Trophoblast cell (in vitro differentiated cells and primary cell): ENCODE measurements around the gene PSMA3.
A peak's percentile ranks its signal among the peaks of the same experiment; 100 is the strongest.

Experiments used
- DNase-seq, 2 donors: peaks; one replicate each; pipeline ENCODE4 v3.0.0-alpha.2; 2016
- H2AFZ ChIP-seq: 2 replicates; pipeline ENCODE4 v1.6.1; 2013; ENCODE audit warnings: low read length, moderate library complexity, mild to moderate bottlenecking; ENCODE audit not compliant: insufficient read depth, poor library complexity
- H2AK5ac ChIP-seq: 2 replicates; pipeline ENCODE4 v1.6.1; 2013; ENCODE audit warnings: mild to moderate bottlenecking, low read length
- H2BK120ac ChIP-seq: 2 replicates; pipeline ENCODE4 v1.6.1; 2013; ENCODE audit warnings: low read length, mild to moderate bottlenecking, moderate library complexity; ENCODE audit not compliant: insufficient read depth, poor library complexity
- H2BK12ac ChIP-seq: 2 replicates; pipeline ENCODE4 v1.6.1; 2013; ENCODE audit warnings: mild to moderate bottlenecking, low read length, moderate library complexity
- H2BK5ac ChIP-seq: 2 replicates; pipeline ENCODE4 v1.6.1; 2013; ENCODE audit warnings: low read length, low read depth, moderate library complexity, mild to moderate bottlenecking; ENCODE audit not compliant: poor library complexity
- H3K14ac ChIP-seq: 2 replicates; pipeline ENCODE4 v1.6.1; 2013; ENCODE audit warnings: mild to moderate bottlenecking, low read length
- H3K18ac ChIP-seq: 2 replicates; pipeline ENCODE4 v1.6.1; 2013; ENCODE audit warnings: mild to moderate bottlenecking, low read length
- H3K23ac ChIP-seq: 2 replicates; pipeline ENCODE4 v1.6.1; 2013; ENCODE audit warnings: low read length
- H3K27ac ChIP-seq: 2 replicates; pipeline ENCODE4 v1.5.1; 2013; ENCODE audit warnings: low read depth, mild to moderate bottlenecking, inconsistent platforms, low read length, moderate library complexity
- H3K27me3 ChIP-seq: 2 replicates; pipeline ENCODE4 v1.6.1; 2013; ENCODE audit warnings: inconsistent platforms, mild to moderate bottlenecking, low read length, moderate library complexity; ENCODE audit not compliant: insufficient read depth
- H3K36me3 ChIP-seq, 2 experiments: 1 replicate in 1 of 2; 2 replicates in 1 of 2; pipeline ENCODE4 v1.6.1; 2013; ENCODE audit warnings: low read length in 2 of 2, mild to moderate bottlenecking in 2 of 2, moderate library complexity in 1 of 2; ENCODE audit not compliant: insufficient read depth in 2 of 2, control insufficient read depth in 1 of 2
- H3K4ac ChIP-seq: 2 replicates; pipeline ENCODE4 v1.6.1; 2013; ENCODE audit warnings: low read depth, mild to moderate bottlenecking, low read length, moderate library complexity
- H3K4me1 ChIP-seq, 2 experiments: 1 replicate in 1 of 2; 2 replicates in 1 of 2; pipeline ENCODE4 v1.6.1; 2013; ENCODE audit warnings: low read length in 2 of 2, mild to moderate bottlenecking in 2 of 2, moderate library complexity in 1 of 2; ENCODE audit not compliant: insufficient read depth in 2 of 2, control insufficient read depth in 1 of 2
- H3K4me2 ChIP-seq: 2 replicates; pipeline ENCODE4 v1.6.1; 2013; ENCODE audit warnings: inconsistent platforms, mild to moderate bottlenecking, low read length, moderate library complexity
- H3K4me3 ChIP-seq: 2 replicates; pipeline ENCODE4 v1.5.1; 2013; ENCODE audit warnings: mild to moderate bottlenecking, low read depth, low read length, inconsistent platforms
- H3K79me1 ChIP-seq: one replicate; pipeline ENCODE4 v1.6.1; 2013; ENCODE audit warnings: low read length
- H3K79me2 ChIP-seq: 2 replicates; pipeline ENCODE4 v1.6.1; 2013; ENCODE audit warnings: low read length, mild to moderate bottlenecking; ENCODE audit not compliant: control insufficient read depth, insufficient read depth, poor library complexity
- H3K9ac ChIP-seq: 2 replicates; pipeline ENCODE4 v1.6.1; 2013; ENCODE audit warnings: mild to moderate bottlenecking, low read length
- H3K9me3 ChIP-seq: 2 replicates; pipeline ENCODE4 v1.6.1; 2013; ENCODE audit warnings: low read depth, mild to moderate bottlenecking, control low read depth, inconsistent platforms, low read length; ENCODE audit not compliant: insufficient read depth
- H4K12ac ChIP-seq: 2 replicates; pipeline ENCODE4 v1.6.1; 2013; ENCODE audit warnings: low read depth, mild to moderate bottlenecking, low read length, moderate library complexity
- H4K8ac ChIP-seq: 2 replicates; pipeline ENCODE4 v1.6.1; 2013; ENCODE audit warnings: low read depth, mild to moderate bottlenecking, low read length, moderate library complexity
- H4K91ac ChIP-seq: one replicate; pipeline ENCODE4 v1.6.1; 2013; ENCODE audit warnings: low read depth, mild to moderate bottlenecking, low read length, moderate library complexity
- WGBS: extraction: QIAGEN DNeasy Blood & Tissue Kit; methylation state at CpG from one replicate; pipeline ENCODE4 v1.1.7; 2013; ENCODE audit warnings: missing lambda C conversion rate; ENCODE audit not compliant: insufficient read length, insufficient coverage; ENCODE audit errors: extremely low coverage; 5-methylcytosine and 5-hydroxymethylcytosine counted together

PSMA3 gene

DNA sequence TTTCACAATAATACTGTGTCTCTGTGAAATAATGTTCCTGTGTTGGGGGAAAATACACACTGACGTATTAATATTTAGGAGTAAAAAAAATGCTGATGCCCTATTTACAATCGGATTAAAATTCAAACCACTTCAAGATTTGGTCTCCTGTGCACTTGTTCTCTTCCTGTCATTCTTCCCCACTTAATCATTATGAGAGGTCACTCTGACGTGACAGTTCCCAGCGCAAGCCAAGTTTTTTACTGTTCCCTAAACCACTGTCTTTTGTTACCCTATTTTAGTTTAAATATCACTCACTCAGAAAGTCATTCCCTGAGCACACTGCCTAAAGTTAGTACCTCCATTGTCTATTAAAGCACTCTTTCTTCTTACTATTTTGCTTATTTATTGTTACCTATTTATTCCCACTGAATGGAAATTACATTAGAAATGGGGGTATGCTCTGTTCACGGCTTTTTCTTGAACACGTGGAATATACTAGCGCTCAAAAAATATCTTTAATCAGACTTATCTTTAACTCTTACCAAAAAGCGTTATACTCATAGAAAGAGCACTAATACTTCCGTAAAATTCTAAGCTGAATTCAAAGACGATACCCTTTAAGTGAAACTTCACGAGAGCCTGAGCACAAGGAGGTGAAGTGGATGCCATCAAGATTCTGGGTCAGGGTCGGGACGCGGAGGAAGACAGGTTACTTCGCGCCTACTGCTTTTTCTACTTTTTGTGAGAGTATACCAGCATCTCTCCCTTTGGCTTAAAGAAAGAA lies 670 bp upstream of the PSMA3 start:
- H3K4me1 ChIP-seq = peaks cover under 1 to 1% of the 10 kb centered on the region in 2 experiments
- WGBS = no CpG with 5 or more reads among the region's 16 CpGs
- H4K12ac ChIP-seq = peak overlapping the region; percentile 72

DNA sequence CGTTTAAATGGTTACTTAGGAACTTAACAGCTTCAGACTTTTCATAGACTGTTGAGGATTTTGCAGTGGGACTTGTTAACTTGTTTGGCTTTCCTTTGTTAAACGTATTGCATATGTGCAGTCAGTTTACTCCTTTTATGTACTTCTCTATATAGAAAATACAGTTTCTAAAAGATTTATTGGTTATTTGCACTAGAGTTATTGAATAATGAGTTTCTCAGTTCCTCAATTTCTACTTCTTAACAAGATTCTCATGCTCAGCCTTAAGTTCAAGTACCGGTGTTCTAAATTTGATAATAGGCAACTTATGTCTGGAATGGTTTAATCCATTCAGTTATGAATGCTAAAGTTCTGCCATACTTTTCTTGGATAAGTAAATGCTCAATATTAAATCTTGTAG lies 919 bp downstream of the PSMA3 start:
- H4K91ac ChIP-seq = no peak overlapping the region
- H2BK5ac ChIP-seq = no peak overlapping the region
- no peak overlapping the region for H3K27ac ChIP-seq
- WGBS = no CpG with 5 or more reads among the region's 3 CpGs
- H3K9ac ChIP-seq = no peak overlapping the region
- no peak overlapping the region for H3K4ac ChIP-seq
- no peak overlapping the region for H4K12ac ChIP-seq
- H2AFZ ChIP-seq = no peak overlapping the region
- H3K4me3 ChIP-seq = no peak overlapping the region
- no peak overlapping the region for H3K14ac ChIP-seq
- peaks cover 5 to 11% of the 10 kb centered on the region in 2 experiments for H3K36me3 ChIP-seq
- no peak overlapping the region for H2BK120ac ChIP-seq
- peaks cover 5% of the 10 kb centered on the region for H3K79me1 ChIP-seq
- no peak overlapping the region for H2AK5ac ChIP-seq
- H3K9me3 ChIP-seq = no peaks in the 10 kb centered on the region
- H3K23ac ChIP-seq = no peak overlapping the region
- peak in 1 of 2 donors; percentile 21 for DNase-seq
- H3K18ac ChIP-seq = no peak overlapping the region
- H3K79me2 ChIP-seq = peaks cover 11% of the 10 kb centered on the region
- H3K4me2 ChIP-seq = peak overlapping the region; percentile 60
- H4K8ac ChIP-seq = no peak overlapping the region
- no peaks in the 10 kb centered on the region for H3K4me1 ChIP-seq
- no peaks in the 10 kb centered on the region for H3K27me3 ChIP-seq
- no peak overlapping the region for H2BK12ac ChIP-seq

More for the DNA sequence above, 670 bp upstream of the PSMA3 start:
- H3K23ac ChIP-seq = no peak overlapping the region
- peak overlapping the region; percentile 61 for H3K4me2 ChIP-seq
- H3K9me3 ChIP-seq = no peaks in the 10 kb centered on the region
- no peak overlapping the region for H3K4ac ChIP-seq
- H3K79me1 ChIP-seq = peaks cover 6% of the 10 kb centered on the region
- no peak overlapping the region for H4K91ac ChIP-seq
- peak in 1 of 2 donors; percentile 49 for DNase-seq
- H4K8ac ChIP-seq = no peak overlapping the region
- no peaks in the 10 kb centered on the region for H3K27me3 ChIP-seq
- H3K27ac ChIP-seq = no peak overlapping the region
- no peak overlapping the region for H2BK12ac ChIP-seq
- no peak overlapping the region for H2BK5ac ChIP-seq
- H3K14ac ChIP-seq = no peak overlapping the region
- H3K9ac ChIP-seq = no peak overlapping the region
- H3K4me3 ChIP-seq = peak overlapping the region; percentile 61
- peaks cover 11% of the 10 kb centered on the region for H3K79me2 ChIP-seq
- H2AK5ac ChIP-seq = no peak overlapping the region
- no peak overlapping the region for H2BK120ac ChIP-seq
- H3K18ac ChIP-seq = no peak overlapping the region
- H2AFZ ChIP-seq = no peak overlapping the region
- peaks cover 3 to 5% of the 10 kb centered on the region in 2 experiments for H3K36me3 ChIP-seq

DNA sequence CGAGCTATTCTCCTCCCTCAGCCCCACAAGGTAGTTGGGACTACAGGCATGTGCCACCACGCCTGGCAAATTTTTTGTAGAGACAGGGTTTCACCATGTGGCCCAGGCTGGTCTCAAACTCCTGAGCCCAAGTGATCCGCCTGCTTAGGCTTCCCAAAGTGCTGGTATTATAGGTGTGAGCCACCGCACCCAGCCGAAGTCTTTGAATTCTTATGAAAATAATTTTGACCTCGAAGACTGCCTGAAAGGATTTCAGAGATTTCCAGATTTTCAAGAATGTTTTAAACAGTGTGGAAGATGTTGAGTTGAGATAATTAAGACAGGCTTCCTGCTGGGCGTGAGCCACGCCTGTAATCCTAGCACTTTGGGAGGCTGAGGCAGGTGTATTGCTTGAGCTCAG lies 5.0 kb downstream of the PSMA3 start:
- Histone ChIP-seq H3K79me1 (peaks cover 5% of the 10 kb centered on the region), H2BK5ac (no peak overlapping the region), H3K9ac (no peak overlapping the region), H3K18ac (no peak overlapping the region), H2BK120ac (no peak overlapping the region), H4K91ac (no peak overlapping the region), H2AK5ac (no peak overlapping the region), H2AFZ (no peak overlapping the region), H3K36me3 (peaks cover 21 to 24% of the 10 kb centered on the region in 2 experiments), H3K4me2 (no peak overlapping the region), H3K4me1 (no peaks in the 10 kb centered on the region), H3K79me2 (peaks cover 11% of the 10 kb centered on the region), H4K12ac (no peak overlapping the region), H3K14ac (no peak overlapping the region), H3K27ac (no peak overlapping the region), H4K8ac (no peak overlapping the region), H3K27me3 (no peaks in the 10 kb centered on the region), H3K9me3 (no peaks in the 10 kb centered on the region), H3K23ac (no peak overlapping the region), H3K4ac (peak overlapping the region; percentile 87), H3K4me3 (no peak overlapping the region), H2BK12ac (no peak overlapping the region)
- peak; percentile 82 to 95 for DNase-seq
- WGBS = no CpG with 5 or more reads among the region's 8 CpGs

GRCh38 chr14:58258156-58258555 lies 13.5 kb downstream of the PSMA3 start:
- no peak overlapping the region for H2BK12ac ChIP-seq
- H2AFZ ChIP-seq = no peak overlapping the region
- H3K9ac ChIP-seq = no peak overlapping the region
- no peak overlapping the region for H4K8ac ChIP-seq
- no CpG with 5 or more reads among the region's 4 CpGs for WGBS
- H4K91ac ChIP-seq = no peak overlapping the region
- no peaks in the 10 kb centered on the region for H3K79me1 ChIP-seq
- no peak overlapping the region for H3K18ac ChIP-seq
- H3K4me2 ChIP-seq = no peak overlapping the region
- no peak overlapping the region for H4K12ac ChIP-seq
- H3K4me1 ChIP-seq = no peaks in the 10 kb centered on the region
- no peak overlapping the region for H2AK5ac ChIP-seq
- H3K23ac ChIP-seq = no peak overlapping the region
- H3K36me3 ChIP-seq = peaks cover 44 to 54% of the 10 kb centered on the region in 2 experiments
- no peak overlapping the region for H3K27ac ChIP-seq
- no peak overlapping the region for H3K14ac ChIP-seq
- no peak overlapping the region for H3K4ac ChIP-seq
- DNase-seq = no peak
- no peaks in the 10 kb centered on the region for H3K27me3 ChIP-seq
- no peak overlapping the region for H2BK120ac ChIP-seq
- H2BK5ac ChIP-seq = no peak overlapping the region
- H3K79me2 ChIP-seq = no peaks in the 10 kb centered on the region
- H3K9me3 ChIP-seq = no peaks in the 10 kb centered on the region
- no peak overlapping the region for H3K4me3 ChIP-seq
